H1 (cell line): ENCODE measurements around the gene TMEM92. TPM values are rescaled to one million over a fixed set of nuclear protein-coding genes. Genes with fewer than 3 reads are reported as not detected.

Source experiments
- CTCF ChIA-PET: fragments of 300-600 bp; sonication (Branson Sonifier 250); formaldehyde crosslinking; loops from one replicate; lab custom pipeline; 2021; ENCODE audit not compliant: partially characterized antibody; lab: Charles Lee
- POLR2A ChIA-PET: fragments of 300-600 bp; sonication (Branson Sonifier 250); formaldehyde crosslinking; loops from one replicate; lab custom pipeline; 2021; ENCODE audit warnings: inconsistent platforms; ENCODE audit not compliant: partially characterized antibody; lab: Charles Lee
- DNase-seq, 2 experiments: peaks; one replicate each; pipeline versions ENCODE4 v3.0.0 to v3.0.0-alpha.2; 2010 to 2022; ENCODE audit warnings: low spot score in 2 of 2, low read depth in 1 of 2, mixed read lengths in 1 of 2
- FAIRE-seq: peaks from 2 replicates; lab custom pipeline; 2011; peaks lifted over from hg19 to GRCh38; lab: Jason Lieb, UNC
- H2AFZ ChIP-seq: 2 replicates; pipeline ENCODE4 v1.8.1; 2012; ENCODE audit warnings: low read length, inconsistent platforms
- H2AK5ac ChIP-seq: 2 replicates; pipeline ENCODE4 v1.6.1; 2013; ENCODE audit warnings: low read depth, low read length
- H2BK120ac ChIP-seq: replicated peaks from 2 replicates; pipeline ENCODE3; 2013; ENCODE audit warnings: low read depth, low read length, inconsistent platforms
- H2BK12ac ChIP-seq: 2 replicates; pipeline ENCODE4 v1.6.1; 2013; ENCODE audit warnings: low read depth, low read length
- H2BK15ac ChIP-seq: 2 replicates; pipeline ENCODE4 v1.6.1; 2013; ENCODE audit warnings: low read length
- H2BK20ac ChIP-seq: 2 replicates; pipeline ENCODE4 v1.6.1; 2013; ENCODE audit warnings: low read length
- H2BK5ac ChIP-seq: 2 replicates; pipeline ENCODE4 v1.6.1; 2013; ENCODE audit warnings: low read depth, low read length
- H3K14ac ChIP-seq: 2 replicates; pipeline ENCODE4 v1.6.1; 2013; ENCODE audit warnings: inconsistent platforms; ENCODE audit not compliant: insufficient read length
- H3K18ac ChIP-seq: 2 replicates; pipeline ENCODE4 v1.6.1; 2013; ENCODE audit warnings: low read length; ENCODE audit errors: extremely low read depth
- H3K23ac ChIP-seq: 2 replicates; pipeline ENCODE4 v1.6.1; 2013; ENCODE audit warnings: inconsistent platforms; ENCODE audit not compliant: insufficient read length
- H3K23me2 ChIP-seq: 2 replicates; pipeline ENCODE4 v1.6.1; 2013; ENCODE audit warnings: low read depth, low read length
- H3K27ac ChIP-seq: 2 replicates; pipeline ENCODE4 v1.6.1; 2011; ENCODE audit warnings: low read depth, low read length, inconsistent platforms
- H3K27me3 ChIP-seq, 4 experiments: replicated peaks in 1 of 4; 1 replicate in 1 of 4; 2 replicates in 3 of 4; pipeline versions ENCODE4 v1.6.1 to v1.8.1; 2011 to 2013; ENCODE audit warnings: low read length in 3 of 4, mild to moderate bottlenecking in 3 of 4, inconsistent platforms in 2 of 4, mixed read lengths in 2 of 4, moderate library complexity in 1 of 4; ENCODE audit not compliant: control insufficient read depth in 3 of 4, insufficient read depth in 3 of 4; ENCODE audit errors: extremely low read depth in 1 of 4
- H3K36me3 ChIP-seq, 4 experiments: 2 replicates each; pipeline versions ENCODE4 v1.6.1 to v1.8.1; 2011 to 2013; ENCODE audit warnings: mild to moderate bottlenecking in 4 of 4, low read length in 3 of 4, moderate library complexity in 2 of 4, control low read depth in 1 of 4, inconsistent platforms in 1 of 4; ENCODE audit not compliant: insufficient read depth in 4 of 4, control insufficient read depth in 2 of 4
- H3K4ac ChIP-seq: replicated peaks from 2 replicates; pipeline ENCODE3; 2013; ENCODE audit warnings: low read length, low read depth, mixed read lengths, inconsistent platforms; ENCODE audit not compliant: insufficient read length
- H3K4me1 ChIP-seq, 4 experiments: replicated peaks in 1 of 4; 1 replicate in 1 of 4; 2 replicates in 3 of 4; pipeline versions ENCODE4 v1.6.1 to v1.8.1; 2011 to 2013; ENCODE audit warnings: low read length in 3 of 4, inconsistent platforms in 2 of 4, mixed read lengths in 1 of 4; ENCODE audit not compliant: insufficient read depth in 4 of 4, control insufficient read depth in 3 of 4
- H3K4me2 ChIP-seq, 2 experiments: 2 replicates each; pipeline versions ENCODE4 v1.6.1 to v1.8.1; 2011 to 2013; ENCODE audit warnings: low read depth in 2 of 2, low read length in 2 of 2, control low read depth in 1 of 2, inconsistent platforms in 1 of 2, mild to moderate bottlenecking in 1 of 2; ENCODE audit not compliant: insufficient read depth in 1 of 2
- H3K4me3 ChIP-seq, 4 experiments: fragments of 200-600, 300-600 bp in 1 of 4; sonication (generic), shearing (Covaris generic), sonication (Bioruptor Twin) in 1 of 4; 2 replicates each; pipeline versions ENCODE4 v1.5.1 to v1.8.1; 2011 to 2016; ENCODE audit warnings: low read length in 4 of 4, low read depth in 3 of 4, control low read depth in 2 of 4, inconsistent platforms in 2 of 4, mild to moderate bottlenecking in 2 of 4, mixed read lengths in 1 of 4, moderate library complexity in 1 of 4; ENCODE audit not compliant: insufficient read depth in 2 of 4; ENCODE audit errors: extremely low read depth in 1 of 4
- H3K56ac ChIP-seq: replicated peaks from 2 replicates; pipeline ENCODE3; 2013; ENCODE audit warnings: low read depth, mild to moderate bottlenecking, mixed read lengths, low read length, inconsistent platforms; ENCODE audit not compliant: insufficient read length
- H3K79me1 ChIP-seq: 2 replicates; pipeline ENCODE4 v1.6.1; 2013; ENCODE audit warnings: low read depth, low read length, control low read depth
- H3K79me2 ChIP-seq, 2 experiments: 2 replicates each; pipeline versions ENCODE4 v1.6.1 to v1.8.1; 2012 to 2013; ENCODE audit warnings: low read length in 2 of 2, mild to moderate bottlenecking in 2 of 2, inconsistent platforms in 1 of 2; ENCODE audit not compliant: insufficient read depth in 2 of 2, control insufficient read depth in 1 of 2
- H3K9ac ChIP-seq, 4 experiments: replicated peaks in 1 of 4; 1 replicate in 1 of 4; 2 replicates in 3 of 4; pipeline versions ENCODE4 v1.6.1 to v1.8.1; 2011 to 2013; ENCODE audit warnings: low read depth in 3 of 4, low read length in 3 of 4, control low read depth in 2 of 4, mild to moderate bottlenecking in 2 of 4, moderate library complexity in 2 of 4, inconsistent platforms in 1 of 4; ENCODE audit errors: extremely low read depth in 1 of 4
- H3K9me3 ChIP-seq, 2 experiments: 2 replicates each; pipeline versions ENCODE4 v1.6.1 to v1.8.1; 2012 to 2013; ENCODE audit warnings: mild to moderate bottlenecking in 2 of 2, moderate library complexity in 2 of 2, control low read depth in 1 of 2, inconsistent platforms in 1 of 2, low read depth in 1 of 2, low read length in 1 of 2, mixed read lengths in 1 of 2; ENCODE audit not compliant: insufficient read depth in 2 of 2
- H4K20me1 ChIP-seq, 2 experiments: replicated peaks in 1 of 2; 2 replicates each; pipeline versions ENCODE3 to v1.8.1; 2011 to 2013; ENCODE audit warnings: inconsistent platforms in 2 of 2, low read length in 2 of 2, mild to moderate bottlenecking in 1 of 2; ENCODE audit not compliant: insufficient read depth in 2 of 2, control insufficient read depth in 1 of 2
- H4K5ac ChIP-seq: 2 replicates; pipeline ENCODE4 v1.6.1; 2013; ENCODE audit warnings: low read length, low read depth, mixed read lengths, inconsistent platforms; ENCODE audit not compliant: insufficient read length
- H4K8ac ChIP-seq: 2 replicates; pipeline ENCODE4 v1.8.0; 2013; ENCODE audit warnings: mild to moderate bottlenecking, moderate library complexity, low read length, inconsistent platforms; ENCODE audit not compliant: insufficient read depth; ENCODE audit errors: extremely low read depth
- H4K91ac ChIP-seq: replicated peaks from 2 replicates; pipeline ENCODE3; 2013; ENCODE audit warnings: low read length, mixed read lengths, inconsistent platforms; ENCODE audit not compliant: insufficient read length
- CHD1 ChIP-seq: IDR thresholded peaks from 2 replicates; pipeline ENCODE4 v1.6.1; 2012; ENCODE audit warnings: low read depth, low read length, improper control_type of control experiment
- CHD2 ChIP-seq: IDR thresholded peaks from 2 replicates; pipeline ENCODE4 v1.6.1; 2012; ENCODE audit warnings: low read length, improper control_type of control experiment
- EP300 ChIP-seq, 2 experiments: IDR thresholded peaks; 1 replicate in 1 of 2; 2 replicates in 1 of 2; pipeline ENCODE4 v1.6.1; 2011 to 2012; ENCODE audit warnings: low read depth in 2 of 2, low read length in 2 of 2, mild to moderate bottlenecking in 2 of 2, borderline replicate concordance in 1 of 2, inconsistent platforms in 1 of 2, moderate library complexity in 1 of 2
- EZH2 ChIP-seq: fragments of 200-600 bp; sonication (generic); IDR thresholded peaks from 2 replicates; pipeline ENCODE4 v1.7.1; 2012; ENCODE audit warnings: low read depth, mild to moderate bottlenecking, moderate library complexity, low read length, inconsistent platforms; ENCODE audit not compliant: severe bottlenecking
- FOSL1 ChIP-seq: IDR thresholded peaks from 2 replicates; pipeline ENCODE4 v1.6.1; 2011; ENCODE audit warnings: mild to moderate bottlenecking, low read depth, low read length, moderate library complexity; ENCODE audit not compliant: insufficient read depth
- KDM5A ChIP-seq: fragments of 200-600 bp; IDR thresholded peaks from 2 replicates; pipeline ENCODE4 v1.7.1; 2012; ENCODE audit warnings: mild to moderate bottlenecking, low read length, inconsistent platforms, mixed read lengths
- NRF1 ChIP-seq: IDR thresholded peaks from 2 replicates; pipeline ENCODE4 v1.6.1; 2011; ENCODE audit warnings: mild to moderate bottlenecking, low read depth, low read length, improper control_type of control experiment
- POLR2AphosphoS5 ChIP-seq: IDR thresholded peaks from 2 replicates; pipeline ENCODE4 v1.6.1; 2011; ENCODE audit warnings: low read depth, low read length
- RXRA ChIP-seq: IDR thresholded peaks from 2 replicates; pipeline ENCODE4 v1.6.1; 2011; ENCODE audit warnings: low read depth, mild to moderate bottlenecking, low read length, moderate library complexity; ENCODE audit not compliant: insufficient read depth
- SIRT6 ChIP-seq: IDR thresholded peaks from one replicate; pipeline ENCODE4 v1.7.1; 2012; ENCODE audit warnings: low read length, inconsistent platforms
- SP2 ChIP-seq: IDR thresholded peaks from 2 replicates; pipeline ENCODE4 v1.6.1; 2012; ENCODE audit warnings: mild to moderate bottlenecking, low read length, inconsistent platforms
- TAF7 ChIP-seq: optimal IDR thresholded peaks from 2 replicates; pipeline ENCODE3; 2011; ENCODE audit warnings: low read depth, mild to moderate bottlenecking, inconsistent platforms, low read length, moderate library complexity, borderline replicate concordance
- TEAD4 ChIP-seq: IDR thresholded peaks from 2 replicates; pipeline ENCODE4 v1.6.1; 2012; ENCODE audit warnings: low read depth, low read length, inconsistent platforms, mixed read lengths
- USF2 ChIP-seq: IDR thresholded peaks from 2 replicates; pipeline ENCODE4 v1.6.1; 2011; ENCODE audit warnings: low read length, improper control_type of control experiment
- WGBS, 2 experiments: shearing (Covaris generic) in 1 of 2; methylation state at CpG; one replicate each; pipeline versions ENCODE4 v1.1.6 to v1.1.7; 2013 to 2015; ENCODE audit warnings: low lambda C conversion rate in 2 of 2, mixed read lengths in 2 of 2, inconsistent platforms in 1 of 2, low coverage in 1 of 2, missing lambda C conversion rate in 1 of 2; ENCODE audit not compliant: insufficient replicate concordance in 2 of 2, insufficient coverage in 1 of 2, insufficient read length in 1 of 2; ENCODE audit errors: extremely low coverage in 1 of 2, missing lambda C conversion rate in 1 of 2; 5-methylcytosine and 5-hydroxymethylcytosine counted together
- polyA plus RNA-seq, 7 experiments: library from polyadenylated mRNA; depleted of rRNA in 3 of 7; stranded (reverse) in 5 of 7; unstranded in 2 of 7; fragments of >200 nt in 5 of 7; fragments of 200-250 nt in 2 of 7; gene quantifications; 1 replicate in 5 of 7; 2 replicates in 1 of 7; 4 replicates in 1 of 7; pipeline versions ENCODE4 v1.2.1 to v1.2.3, GENCODE V29; 2011 to 2013; ENCODE audit warnings: missing spikeins in 2 of 7, mixed read lengths in 2 of 7
- total RNA-seq: library from RNA; stranded (reverse); fragmentation: NEBNext Ultra II Directional; extraction: Animal tissue kit (Norgen Biotek cat#: 25700); gene quantifications from 2 replicates; pipeline ENCODE4 v1.2.1, GENCODE V29; 2021

TMEM92 gene
- total and polyA plus RNA-seq, 2 of the 8 experiments (the other 6 are each of a cell fraction or from before 2014, with no cell fraction given) = 11.9 to 24.8 TPM

GRCh38 chr17:50237901-50238300 is 36.4 kb upstream of the TMEM92 start:
- Histone ChIP-seq H3K27ac (no peak overlapping the region), H3K4me3 (no peak overlapping the region), H3K9me3 (peaks cover 0 to 5% of the 10 kb centered on the region in 2 experiments; a peak in 1 of 4 replicates), H3K4me2 (no peak overlapping the region), H3K14ac (no peak overlapping the region), H4K8ac (no peak overlapping the region), H3K79me2 (no peaks in the 10 kb centered on the region), H4K91ac (no peak overlapping the region), H3K27me3 (no peaks in the 10 kb centered on the region), H3K9ac (no peak overlapping the region), H2BK12ac (no peak overlapping the region), H4K20me1 (no peaks in the 10 kb centered on the region), H3K56ac (no peak overlapping the region), H3K36me3 (no peaks in the 10 kb centered on the region), H3K23me2 (no peaks in the 10 kb centered on the region), H2AK5ac (no peak overlapping the region), H2BK5ac (no peak overlapping the region), H3K4ac (no peak overlapping the region), H3K4me1 (no peaks in the 10 kb centered on the region), H2AFZ (no peak overlapping the region), H2BK15ac (no peak overlapping the region), H3K79me1 (no peaks in the 10 kb centered on the region), H4K5ac (no peak overlapping the region), H3K23ac (no peak overlapping the region), H2BK20ac (no peak overlapping the region), H2BK120ac (no peak overlapping the region), H3K18ac (no peak overlapping the region)
- WGBS, 2 experiments = 84% methylated on average over 2 of the region's 2 CpGs; no CpG with 5 or more reads in 1 of the 2 experiments
- DNase-seq (no peak), FAIRE-seq (no peak)
- CTCF ChIA-PET = interaction anchor here (0.7 to 2.9 kb wide), 4 partner anchors 12 to 38 kb away, joined by 3 to 11 read pairs (median 4); partner anchors contain the start of gene COL1A1
- POLR2A ChIA-PET = no interaction called here
- no peak for TF ChIP-seq CHD2
- TF ChIP-seq TAF7 = no peak
- TF ChIP-seq EP300 (IDR thresholded peaks at IDR 0.05; ENCODE audit: borderline replicate concordance in 1 of 2, low read depth in 2 of 2, low read length in 2 of 2) = no peak
- TF ChIP-seq KDM5A = no peak
- no peak for TF ChIP-seq CHD1
- no peak for TF ChIP-seq SIRT6
- TF ChIP-seq EZH2 = no peak
- no peak for TF ChIP-seq NRF1
- TF ChIP-seq SP2 = no peak
- TF ChIP-seq FOSL1 = no peak
- TF ChIP-seq RXRA = no peak
- no peak for TF ChIP-seq POLR2AphosphoS5
- TF ChIP-seq TEAD4 = no peak
- no peak for TF ChIP-seq USF2
